ENCODE data around the gene MDM2. TPM values are rescaled to one million over a fixed set of nuclear protein-coding genes. Genes with fewer than 3 reads are reported as not detected.

MDM2 gene
- total RNA-seq, 2 experiments from 2014 or later = 143 to 318 TPM

- Histone ChIP-seq H3K9me3 (ENCODE audit: low read length) (no peaks in the 10 kb centered on the region), H3K4me2 (ENCODE audit: low read length) (no peak overlapping the region), H3K79me2 (ENCODE audit: insufficient read depth, low read depth, low read length) (no peaks in the 10 kb centered on the region), H3K27ac (ENCODE audit: low read depth, low read length, poor library complexity, severe bottlenecking) (peak overlapping the region; percentile 77), H4K20me1 (ENCODE audit: insufficient read depth, low read length) (no peaks in the 10 kb centered on the region), H2AFZ (ENCODE audit: low read length) (no peak overlapping the region; the same call in 1 of the 2 replicates), H3K36me3 (ENCODE audit: insufficient read depth, low read length) (no peaks in the 10 kb centered on the region), H3K4me1 (ENCODE audit: insufficient read depth, low read length, poor library complexity, severe bottlenecking) (peaks cover 93% of the 10 kb centered on the region), H3K9me2 (ENCODE audit: insufficient read depth, low read length) (no peaks in the 10 kb centered on the region), H3K4me3 (ENCODE audit: low read depth, low read length, poor library complexity, severe bottlenecking) (no peak overlapping the region)
- intact Hi-C loops (cut with micrococcal nuclease; ENCODE audit: unreplicated experiment) = no loop called here
- no peak for TF ChIP-seq EZH2phosphoT487 (IDR thresholded peaks at IDR 0.05; ENCODE audit: borderline replicate concordance, low read depth, low read length)
- POLR2A ChIA-PET = interaction anchor here (0.6 to 5.2 kb wide), 7 partner anchors 10 to 131 kb away, joined by 3 to 31 read pairs (median 10); partner anchors contain the start of gene MDM2
- no TSS peak for BruUV-seq (replicated peaks)
- CTCF ChIA-PET (ENCODE audit: unreplicated experiment) = no interaction called here
- no peak for DNase-seq (ENCODE audit: low spot score)
Measured at GRCh38 chr12:68789144-68789878, 18.7 kb upstream of the MDM2 start.

- peak overlapping the region; percentile 51 for H3K4me2 ChIP-seq (ENCODE audit: low read length)
- no peak overlapping the region; the same call in 1 of the 2 replicates for H2AFZ ChIP-seq (ENCODE audit: low read length)
- peaks cover 89% of the 10 kb centered on the region for H3K4me1 ChIP-seq (ENCODE audit: insufficient read depth, low read length, poor library complexity, severe bottlenecking)
- H3K27ac ChIP-seq (ENCODE audit: low read depth, low read length, poor library complexity, severe bottlenecking) = peak overlapping the region; percentile 48
- H3K9me2 ChIP-seq (ENCODE audit: insufficient read depth, low read length) = no peaks in the 10 kb centered on the region
- intact Hi-C loops (cut with micrococcal nuclease; ENCODE audit: unreplicated experiment) = no loop called here
- BruUV-seq (replicated peaks) = no TSS peak
- TF ChIP-seq EZH2phosphoT487 (IDR thresholded peaks at IDR 0.05; ENCODE audit: borderline replicate concordance, low read depth, low read length) = no peak
- DNase-seq (ENCODE audit: low spot score) = no peak
- H3K9me3 ChIP-seq (ENCODE audit: low read length) = no peaks in the 10 kb centered on the region
- H3K79me2 ChIP-seq (ENCODE audit: insufficient read depth, low read depth, low read length) = no peaks in the 10 kb centered on the region
- H4K20me1 ChIP-seq (ENCODE audit: insufficient read depth, low read length) = no peaks in the 10 kb centered on the region
- H3K36me3 ChIP-seq (ENCODE audit: insufficient read depth, low read length) = no peaks in the 10 kb centered on the region
- POLR2A ChIA-PET = interaction anchor here (0.6 to 5.2 kb wide), 5 partner anchors 14 to 43 kb away, joined by 3 to 31 read pairs (median 4); partner anchors contain the start of gene MDM2
- CTCF ChIA-PET (ENCODE audit: unreplicated experiment) = no interaction called here
- no peak overlapping the region for H3K4me3 ChIP-seq (ENCODE audit: low read depth, low read length, poor library complexity, severe bottlenecking)
Measured at GRCh38 chr12:68790081-68790951, 17.7 kb upstream of the MDM2 start.

GRCh38 chr12:68790952-68791234 is 17.1 kb upstream of the MDM2 start:
- no TSS peak for BruUV-seq (replicated peaks)
- Histone ChIP-seq H3K4me1 (ENCODE audit: insufficient read depth, low read length, poor library complexity, severe bottlenecking) (peaks cover 83% of the 10 kb centered on the region), H3K79me2 (ENCODE audit: insufficient read depth, low read depth, low read length) (no peaks in the 10 kb centered on the region), H3K4me3 (ENCODE audit: low read depth, low read length, poor library complexity, severe bottlenecking) (no peak overlapping the region), H3K36me3 (ENCODE audit: insufficient read depth, low read length) (no peaks in the 10 kb centered on the region; the same call in 1 of the 2 replicates), H2AFZ (ENCODE audit: low read length) (no peak overlapping the region; the same call in 1 of the 2 replicates), H3K27ac (ENCODE audit: low read depth, low read length, poor library complexity, severe bottlenecking) (peak overlapping the region; percentile 48), H3K9me2 (ENCODE audit: insufficient read depth, low read length) (no peaks in the 10 kb centered on the region), H3K9me3 (ENCODE audit: low read length) (no peaks in the 10 kb centered on the region), H4K20me1 (ENCODE audit: insufficient read depth, low read length) (no peaks in the 10 kb centered on the region), H3K4me2 (ENCODE audit: low read length) (peak overlapping the region; percentile 51)
- intact Hi-C loops (cut with micrococcal nuclease; ENCODE audit: unreplicated experiment) = no loop called here
- ChIA-PET CTCF (ENCODE audit: unreplicated experiment) (no interaction called here), POLR2A (interaction anchor here (1.2 to 4.8 kb wide), 2 partner anchors 16 to 17 kb away, joined by 3 to 28 read pairs; partner anchors contain the start of gene MDM2)
- no peak for DNase-seq (ENCODE audit: low spot score)
- no peak for TF ChIP-seq CTCF (conservative IDR thresholded peaks at IDR 0.05; ENCODE audit: low read length)
- TF ChIP-seq EZH2phosphoT487 (IDR thresholded peaks at IDR 0.05; ENCODE audit: borderline replicate concordance, low read depth, low read length) = no peak

Data from OCI-LY7 (cell line).